Stimulated activated naive B cell treated with anti-CD40 and anti-IgM and Interleukin-4, amounts not matched to agents 10 μg/mL and 1 μg/mL and 100 μg/mL, for 72 hours (primary cell): Measurements from ENCODE around the gene AP3B2.
"Not testable (repeated sequence)": the region's sequence is repeated elsewhere in the genome, so short reads cannot be mapped to it uniquely, and the experiment has no call there.

ENCODE experiments used
- ATAC-seq, 2 donors: fragments of 150-1000 bp; cut with Tn5 transposase; replicated peaks; 2 replicates each; pipeline ENCODE4 v1.10.0; 2021; ENCODE audit warnings: moderate library complexity in 1 of 2
- DNase-seq: peaks from one replicate; pipeline ENCODE4 v3.0.0; 2021
- H3K27ac Mint-ChIP-seq: one replicate; pipeline ENCODE4 v1.8.0; 2022; ENCODE audit warnings: mild to moderate bottlenecking, mixed read lengths
- H3K27me3 Mint-ChIP-seq, 2 donors: one replicate each; pipeline ENCODE4 v1.8.0; 2022; ENCODE audit warnings: mixed read lengths in 2 of 2
- H3K36me3 Mint-ChIP-seq, 2 donors: one replicate each; pipeline ENCODE4 v1.8.0; 2022; ENCODE audit warnings: mixed read lengths in 2 of 2, mild to moderate bottlenecking in 1 of 2
- H3K4me1 Mint-ChIP-seq, 2 donors: one replicate each; pipeline ENCODE4 v1.8.0; 2022; ENCODE audit warnings: mixed read lengths in 2 of 2, mild to moderate bottlenecking in 1 of 2
- H3K4me3 Mint-ChIP-seq, 2 donors: one replicate each; pipeline ENCODE4 v1.8.0; 2022; ENCODE audit warnings: mild to moderate bottlenecking in 2 of 2, mixed read lengths in 2 of 2, moderate library complexity in 1 of 2
- H3K9me3 Mint-ChIP-seq, 2 donors: one replicate each; pipeline ENCODE4 v1.8.0; 2022; ENCODE audit warnings: mixed read lengths in 2 of 2, mild to moderate bottlenecking in 1 of 2

The AP3B2 gene

DNA sequence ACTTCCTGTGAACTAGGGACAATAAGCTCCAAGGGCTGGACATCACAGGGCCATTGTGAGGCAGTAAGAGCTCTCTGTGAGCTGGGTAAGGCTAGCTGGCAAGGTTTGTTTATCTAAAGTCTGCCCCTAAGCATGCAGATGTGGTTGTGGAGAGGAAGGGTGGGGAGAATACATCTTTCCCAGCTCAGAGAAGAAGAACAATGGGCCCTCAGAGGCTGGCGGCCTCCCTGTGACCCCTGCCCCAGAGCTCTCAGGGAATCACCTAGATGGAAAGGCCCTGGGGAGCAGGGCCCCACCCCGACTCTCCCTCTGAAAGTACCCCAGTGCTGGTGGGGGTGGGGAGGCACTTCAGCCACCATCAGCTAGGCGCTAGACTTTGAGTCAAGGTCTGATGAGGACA, 4.3 kb upstream of the AP3B2 start:
- DNase-seq: no peak
- Mint-ChIP-seq H3K4me3 (no peak overlapping the region), H3K9me3 (peaks cover 5 to 10% of the 10 kb centered on the region in 2 donors), H3K27me3 (peaks cover 37 to 43% of the 10 kb centered on the region in 2 donors), H3K4me1 (peaks cover 5 to 6% of the 10 kb centered on the region in 2 donors), H3K27ac (no peak overlapping the region), H3K36me3 (peaks cover 4 to 7% of the 10 kb centered on the region in 2 donors)
- ATAC-seq: no peak

DNA sequence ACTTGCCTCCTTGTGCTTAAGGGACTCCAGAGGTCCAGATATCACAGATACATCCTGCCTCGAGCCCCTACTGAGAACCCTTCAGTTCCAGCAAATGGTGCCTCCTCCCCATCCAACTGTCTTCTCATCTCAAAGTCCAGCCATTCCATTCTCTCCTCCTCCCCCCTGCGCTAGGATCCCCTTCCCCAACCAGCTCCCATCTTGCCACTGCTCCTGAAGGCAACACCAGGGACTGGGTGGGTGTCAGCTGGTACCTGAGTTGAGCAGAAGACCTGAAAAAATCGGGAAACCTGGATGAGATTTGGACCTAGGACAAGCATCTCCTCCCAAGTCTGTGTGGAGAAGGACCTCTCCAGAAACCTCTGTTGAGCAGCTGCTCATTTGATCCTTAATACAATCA, 2.4 kb upstream of the AP3B2 start:
- Mint-ChIP-seq H3K27ac (no peak overlapping the region), H3K27me3 (peaks cover 37 to 38% of the 10 kb centered on the region in 2 donors), H3K4me1 (peaks cover 5 to 6% of the 10 kb centered on the region in 2 donors), H3K4me3 (no peak overlapping the region), H3K36me3 (peaks cover 4 to 6% of the 10 kb centered on the region in 2 donors), H3K9me3 (peaks cover 0 to 9% of the 10 kb centered on the region in 2 donors)
- DNase-seq (no peak), ATAC-seq (no peak)

DNA sequence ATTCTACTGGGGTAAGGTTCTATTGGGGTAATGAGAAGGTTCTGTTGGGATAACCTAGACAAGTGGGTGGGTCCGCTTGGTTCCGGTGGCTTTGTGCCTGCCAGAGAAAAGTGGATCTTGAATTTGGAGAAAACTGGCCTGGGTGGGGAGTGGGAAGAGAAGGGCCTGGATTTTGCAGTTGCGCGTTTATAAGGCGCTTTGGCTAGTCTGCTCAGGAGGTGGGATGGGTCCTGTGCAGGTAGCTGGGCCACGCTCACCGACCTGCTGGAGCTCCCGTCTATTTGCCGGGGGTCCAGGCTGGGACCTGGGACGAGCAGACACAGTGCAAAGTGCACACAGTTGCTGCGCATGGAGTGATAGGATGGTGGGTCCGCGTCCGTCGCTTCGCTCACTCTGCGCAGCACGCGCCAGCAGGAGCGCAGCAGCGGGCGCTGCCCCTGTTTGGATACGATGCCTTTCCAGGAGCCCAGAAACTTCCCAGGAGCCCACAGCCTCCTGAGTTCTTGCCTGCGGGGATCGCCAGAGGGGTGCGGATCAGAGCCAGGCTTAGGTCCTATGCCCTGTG, 1.3 kb upstream of the AP3B2 start:
- peak overlapping the region in 1 of 2 donors; percentile 30 for H3K4me3 Mint-ChIP-seq
- H3K27ac Mint-ChIP-seq: no peak overlapping the region
- ATAC-seq (no peak), DNase-seq (no peak)
- peaks cover 0 to 2% of the 10 kb centered on the region in 2 donors for H3K36me3 Mint-ChIP-seq
- peaks cover 0 to 5% of the 10 kb centered on the region in 2 donors for H3K9me3 Mint-ChIP-seq
- peaks cover 37 to 38% of the 10 kb centered on the region in 2 donors for H3K27me3 Mint-ChIP-seq
- peaks cover 5 to 6% of the 10 kb centered on the region in 2 donors for H3K4me1 Mint-ChIP-seq

DNA sequence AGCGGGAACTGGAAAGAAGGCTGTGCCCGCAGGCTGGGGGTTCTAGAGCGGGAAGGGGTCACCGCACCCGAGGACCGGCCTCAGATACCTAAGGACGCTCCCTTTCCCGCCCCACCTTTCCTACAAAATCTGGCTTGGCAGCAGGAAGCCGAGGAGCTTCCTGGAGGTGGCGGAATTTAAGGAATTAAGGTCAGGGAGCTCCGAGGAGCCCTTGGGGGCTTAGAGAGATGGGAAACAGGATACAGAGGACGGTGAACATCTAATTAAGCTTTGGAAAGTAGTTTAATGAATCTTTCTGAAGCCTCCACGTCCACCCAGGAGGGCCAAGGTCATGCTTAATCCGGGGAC, 507 bp upstream of the AP3B2 start:
- no peak overlapping the region for H3K27ac Mint-ChIP-seq
- H3K27me3 Mint-ChIP-seq: peaks cover 34 to 37% of the 10 kb centered on the region in 2 donors
- H3K4me3 Mint-ChIP-seq: peak overlapping the region in 1 of 2 donors; percentile 74
- H3K9me3 Mint-ChIP-seq: peaks cover 0 to 3% of the 10 kb centered on the region in 2 donors
- H3K4me1 Mint-ChIP-seq: peaks cover 5 to 6% of the 10 kb centered on the region in 2 donors
- ATAC-seq (no peak), DNase-seq (no peak)
- H3K36me3 Mint-ChIP-seq: peaks cover 0 to 2% of the 10 kb centered on the region in 2 donors

DNA sequence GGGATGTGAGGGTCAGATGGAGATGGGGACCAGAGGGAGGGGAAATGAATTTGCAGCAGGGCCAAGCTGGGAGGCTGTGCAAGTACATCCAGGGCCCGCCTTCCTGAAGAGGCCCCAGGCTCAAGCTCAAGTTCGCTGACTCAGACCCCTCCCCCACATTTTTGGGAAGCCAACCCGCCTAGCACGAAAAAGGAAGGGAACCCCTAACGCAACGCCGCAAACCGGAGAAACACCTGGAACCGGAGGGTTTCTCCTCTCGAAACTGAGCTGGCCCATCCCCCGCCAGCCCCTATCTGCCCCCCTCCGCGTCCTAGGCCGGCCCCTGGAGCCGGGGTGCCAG, 624 bp downstream of the AP3B2 start:
- Mint-ChIP-seq H3K4me3 (no peak overlapping the region), H3K9me3 (peaks cover 0 to 3% of the 10 kb centered on the region in 2 donors), H3K27ac (no peak overlapping the region), H3K36me3 (peaks cover 0 to 2% of the 10 kb centered on the region in 2 donors), H3K27me3 (peaks cover 30 to 35% of the 10 kb centered on the region in 2 donors), H3K4me1 (peaks cover 5 to 6% of the 10 kb centered on the region in 2 donors)
- ATAC-seq (no peak), DNase-seq (no peak)

DNA sequence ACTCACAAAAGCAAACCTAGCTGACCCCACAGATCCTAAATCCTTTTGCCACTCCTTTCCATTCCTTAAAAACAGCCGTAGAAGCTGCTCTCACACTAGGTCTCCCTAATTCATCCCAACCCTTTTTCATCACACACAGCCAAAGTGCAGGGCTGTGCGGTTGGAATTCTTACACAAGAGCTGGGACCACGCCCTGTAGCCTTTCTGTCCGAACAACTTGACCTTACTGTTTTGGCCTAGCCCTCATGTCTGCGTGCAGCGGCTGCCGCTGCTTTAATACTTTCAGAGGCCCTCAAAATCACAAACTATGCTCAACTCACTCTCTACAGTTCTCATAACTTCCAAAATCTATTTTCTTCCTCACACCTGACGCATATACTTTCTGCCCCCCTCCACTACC, 3.8 kb downstream of the AP3B2 start:
- H3K4me1 Mint-ChIP-seq, H3K36me3 Mint-ChIP-seq, H3K27ac Mint-ChIP-seq, H3K9me3 Mint-ChIP-seq, DNase-seq, ATAC-seq, H3K4me3 Mint-ChIP-seq: not testable (repeated sequence)
- peaks cover 9 to 11% of the 10 kb centered on the region in 2 donors for H3K27me3 Mint-ChIP-seq

DNA sequence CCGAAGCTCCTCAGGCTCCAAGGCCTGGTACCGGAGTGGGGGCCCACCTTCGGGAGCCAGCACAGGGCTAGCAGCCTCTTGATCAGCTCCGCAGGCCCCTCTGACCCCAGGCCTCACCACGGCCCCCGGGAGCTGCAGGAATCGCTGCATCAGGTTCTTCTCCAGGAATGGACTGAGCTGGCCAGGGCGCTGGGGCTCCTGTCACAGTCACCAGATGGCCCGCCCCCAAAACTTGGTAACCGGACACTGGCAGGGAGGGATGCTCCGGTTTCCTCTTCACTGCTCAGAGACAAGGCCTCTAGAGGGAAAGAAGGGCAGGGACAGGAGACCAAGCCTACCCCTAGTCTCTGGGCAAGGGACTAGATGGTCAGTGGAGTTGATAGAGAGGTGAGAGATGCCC, 9.9 kb downstream of the AP3B2 start:
- ATAC-seq (no peak), DNase-seq (no peak)
- Mint-ChIP-seq H3K27me3 (peaks cover 13 to 18% of the 10 kb centered on the region in 2 donors), H3K4me3 (no peak overlapping the region), H3K36me3 (no peaks in the 10 kb centered on the region), H3K27ac (no peak overlapping the region), H3K9me3 (no peaks in the 10 kb centered on the region), H3K4me1 (no peaks in the 10 kb centered on the region)

DNA sequence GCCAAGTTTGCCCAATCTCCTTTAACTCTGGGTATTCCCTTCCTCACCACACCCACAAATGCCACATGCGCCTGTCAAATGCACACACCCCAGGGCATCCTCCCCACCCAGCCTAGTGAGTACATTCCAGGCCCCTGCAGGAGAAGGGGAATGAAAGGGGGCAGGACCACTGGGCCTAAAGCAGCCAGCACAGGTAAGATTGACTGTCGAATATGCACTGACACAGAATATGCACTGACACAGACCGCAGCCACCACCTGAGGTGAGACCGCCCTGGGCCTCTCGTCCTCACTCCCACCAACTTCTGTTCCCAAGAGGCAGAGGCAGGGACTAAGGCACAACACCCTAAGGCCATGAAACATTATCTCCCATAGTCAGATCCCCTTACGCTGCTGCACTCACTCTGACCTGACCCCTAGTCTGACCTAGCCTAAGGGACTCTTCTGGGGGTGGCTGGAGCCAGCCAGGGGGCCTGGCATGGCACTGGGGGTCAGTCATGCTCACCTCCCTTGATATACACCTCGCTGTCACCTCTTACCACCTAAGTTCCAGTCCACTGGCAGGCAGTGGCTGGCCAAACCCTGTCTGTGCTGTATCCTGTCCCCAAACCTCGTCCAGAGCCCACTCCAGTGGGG, 10.8 kb downstream of the AP3B2 start:
- H3K27me3 Mint-ChIP-seq: peaks cover 13 to 18% of the 10 kb centered on the region in 2 donors

DNA sequence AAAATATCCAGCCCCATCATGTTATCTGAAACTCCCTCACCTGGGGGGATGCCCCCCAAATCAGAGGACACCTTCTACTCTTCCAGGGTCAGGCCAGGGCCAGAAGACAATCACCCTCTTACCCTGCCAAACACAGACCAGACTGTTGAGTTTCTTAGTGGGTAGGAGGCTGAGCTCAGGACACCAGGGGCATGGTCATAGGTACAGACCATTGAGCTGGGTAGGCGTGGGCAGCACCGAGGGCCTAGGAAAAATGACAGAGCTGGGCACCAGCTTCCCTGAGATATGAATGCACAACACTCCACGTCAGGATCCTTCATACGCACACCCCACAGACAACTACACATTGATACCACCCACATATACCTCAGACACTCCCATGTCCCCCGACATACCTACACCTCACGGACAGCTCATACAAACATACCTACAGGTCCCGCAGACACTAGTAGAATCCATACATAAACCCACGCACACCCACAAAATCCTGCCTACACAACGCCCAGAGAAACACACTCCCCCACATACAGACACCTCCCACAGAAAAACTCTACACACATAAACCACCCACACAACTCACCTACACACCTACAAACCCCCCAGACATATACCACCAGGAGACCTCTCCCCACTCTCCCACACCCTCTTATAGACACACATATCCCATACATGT, 11.8 kb downstream of the AP3B2 start:
- H3K9me3 Mint-ChIP-seq: no peaks in the 10 kb centered on the region
- H3K27ac Mint-ChIP-seq: no peak overlapping the region
- ATAC-seq (no peak), DNase-seq (no peak)
- no peaks in the 10 kb centered on the region for H3K4me1 Mint-ChIP-seq
- peaks cover 13 to 18% of the 10 kb centered on the region in 2 donors for H3K27me3 Mint-ChIP-seq
- no peak overlapping the region for H3K4me3 Mint-ChIP-seq
- H3K36me3 Mint-ChIP-seq: no peaks in the 10 kb centered on the region

More for the DNA sequence above, 10.8 kb downstream of the AP3B2 start:
- no peaks in the 10 kb centered on the region for H3K9me3 Mint-ChIP-seq
- no peak for ATAC-seq
- H3K4me1 Mint-ChIP-seq: no peaks in the 10 kb centered on the region
- DNase-seq: no peak
- H3K4me3 Mint-ChIP-seq: no peak overlapping the region
- H3K27ac Mint-ChIP-seq: no peak overlapping the region
- no peaks in the 10 kb centered on the region for H3K36me3 Mint-ChIP-seq

DNA sequence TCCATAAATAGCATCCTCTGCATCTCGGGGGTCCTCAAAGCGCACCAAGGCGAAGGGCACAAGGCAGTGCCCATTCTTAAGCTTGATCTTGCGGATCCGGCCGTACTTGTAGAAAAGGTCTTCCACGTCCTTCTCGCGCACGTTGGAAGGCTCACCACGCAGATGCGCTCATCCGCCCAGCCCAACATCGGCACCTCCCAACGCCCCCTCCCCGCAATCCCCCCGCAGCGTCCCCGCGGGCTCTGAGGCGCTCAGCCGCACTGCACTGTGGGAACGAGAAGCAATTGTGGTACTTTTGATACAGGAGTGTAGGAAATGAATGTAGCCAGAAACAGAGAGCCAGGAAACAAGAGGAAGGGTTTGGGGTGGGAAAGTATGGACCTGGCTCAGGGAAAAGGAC, 17.5 kb downstream of the AP3B2 start:
- Mint-ChIP-seq H3K4me3 (no peak overlapping the region), H3K27me3 (peaks cover 10% of the 10 kb centered on the region in 2 donors), H3K9me3 (no peaks in the 10 kb centered on the region), H3K27ac (no peak overlapping the region), H3K36me3 (no peaks in the 10 kb centered on the region), H3K4me1 (no peaks in the 10 kb centered on the region)
- DNase-seq: no peak
- no peak for ATAC-seq

DNA sequence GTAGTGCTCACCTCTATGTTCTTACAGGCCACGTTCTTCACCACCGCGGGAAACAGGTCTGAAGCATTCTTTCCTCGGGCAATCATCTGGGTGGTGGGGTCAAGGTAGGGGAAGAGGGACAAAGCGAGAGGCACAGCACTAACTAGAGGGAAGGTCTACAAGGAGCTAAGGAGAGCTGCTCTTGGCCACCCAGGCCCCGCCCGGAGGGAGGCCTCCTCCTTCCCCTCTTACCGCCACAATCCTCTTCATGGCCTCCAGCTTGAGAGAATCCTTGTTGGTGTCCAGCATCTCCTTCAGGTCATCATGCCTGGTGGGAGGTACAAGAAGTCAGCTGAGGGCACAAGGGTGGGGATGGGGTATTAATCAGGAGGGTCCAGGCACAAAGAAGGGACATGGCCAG, 20.5 kb downstream of the AP3B2 start:
- Mint-ChIP-seq H3K9me3 (no peaks in the 10 kb centered on the region), H3K36me3 (no peaks in the 10 kb centered on the region), H3K4me1 (no peaks in the 10 kb centered on the region), H3K4me3 (no peak overlapping the region), H3K27me3 (peaks cover 22 to 23% of the 10 kb centered on the region in 2 donors), H3K27ac (no peak overlapping the region)
- DNase-seq (no peak), ATAC-seq (no peak)

DNA sequence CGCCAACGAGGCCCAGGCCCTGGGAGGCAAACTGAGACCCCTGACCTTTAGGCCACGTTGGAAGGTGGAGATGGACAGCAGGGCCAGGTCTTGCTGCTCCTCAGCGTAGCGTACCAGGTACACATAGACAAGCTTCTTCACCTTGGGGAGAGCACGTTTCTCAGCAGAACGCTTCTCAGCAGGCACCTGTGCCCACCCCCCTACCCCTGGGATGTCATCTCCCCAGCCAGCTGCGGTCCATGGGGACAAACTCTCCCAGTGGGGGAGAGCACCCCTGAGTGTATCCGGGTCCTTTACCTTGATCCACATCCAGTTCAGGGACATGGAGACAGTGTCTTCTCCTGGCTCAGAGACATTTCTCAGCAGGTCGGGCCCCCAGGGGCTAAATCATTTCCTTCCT, 21.0 kb downstream of the AP3B2 start:
- no peak overlapping the region for H3K27ac Mint-ChIP-seq
- H3K9me3 Mint-ChIP-seq: no peaks in the 10 kb centered on the region
- DNase-seq: no peak
- no peak for ATAC-seq
- no peak overlapping the region for H3K4me3 Mint-ChIP-seq
- no peaks in the 10 kb centered on the region for H3K4me1 Mint-ChIP-seq
- peaks cover 22 to 27% of the 10 kb centered on the region in 2 donors for H3K27me3 Mint-ChIP-seq
- no peaks in the 10 kb centered on the region for H3K36me3 Mint-ChIP-seq

DNA sequence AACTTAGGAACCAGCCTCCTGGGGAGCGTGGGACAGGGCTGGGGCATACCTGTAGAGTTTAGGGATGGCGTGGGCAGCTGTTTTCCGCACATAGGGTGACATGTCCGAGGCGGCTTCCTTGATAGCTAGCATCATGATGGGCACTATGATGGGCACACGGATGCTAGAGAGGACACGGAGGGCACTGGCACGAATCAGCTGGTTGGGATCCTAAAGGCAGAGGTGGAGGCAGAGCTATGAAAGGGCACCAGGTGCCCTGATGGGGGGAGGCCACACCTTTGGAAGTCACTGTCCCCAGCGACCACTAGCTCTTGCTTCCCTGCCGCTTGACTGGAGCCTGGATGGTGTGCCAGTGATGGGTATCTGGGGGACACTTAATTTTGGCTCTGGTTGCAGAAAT, 28.3 kb downstream of the AP3B2 start:
- Mint-ChIP-seq H3K27ac (peak overlapping the region; percentile 94), H3K27me3 (peaks cover 29 to 68% of the 10 kb centered on the region in 2 donors), H3K4me3 (peak overlapping the region; percentile 87 to 88), H3K4me1 (peaks cover 10 to 16% of the 10 kb centered on the region in 2 donors), H3K36me3 (peaks cover 0 to 3% of the 10 kb centered on the region in 2 donors), H3K9me3 (no peaks in the 10 kb centered on the region)
- DNase-seq (no peak), ATAC-seq (no peak)

DNA sequence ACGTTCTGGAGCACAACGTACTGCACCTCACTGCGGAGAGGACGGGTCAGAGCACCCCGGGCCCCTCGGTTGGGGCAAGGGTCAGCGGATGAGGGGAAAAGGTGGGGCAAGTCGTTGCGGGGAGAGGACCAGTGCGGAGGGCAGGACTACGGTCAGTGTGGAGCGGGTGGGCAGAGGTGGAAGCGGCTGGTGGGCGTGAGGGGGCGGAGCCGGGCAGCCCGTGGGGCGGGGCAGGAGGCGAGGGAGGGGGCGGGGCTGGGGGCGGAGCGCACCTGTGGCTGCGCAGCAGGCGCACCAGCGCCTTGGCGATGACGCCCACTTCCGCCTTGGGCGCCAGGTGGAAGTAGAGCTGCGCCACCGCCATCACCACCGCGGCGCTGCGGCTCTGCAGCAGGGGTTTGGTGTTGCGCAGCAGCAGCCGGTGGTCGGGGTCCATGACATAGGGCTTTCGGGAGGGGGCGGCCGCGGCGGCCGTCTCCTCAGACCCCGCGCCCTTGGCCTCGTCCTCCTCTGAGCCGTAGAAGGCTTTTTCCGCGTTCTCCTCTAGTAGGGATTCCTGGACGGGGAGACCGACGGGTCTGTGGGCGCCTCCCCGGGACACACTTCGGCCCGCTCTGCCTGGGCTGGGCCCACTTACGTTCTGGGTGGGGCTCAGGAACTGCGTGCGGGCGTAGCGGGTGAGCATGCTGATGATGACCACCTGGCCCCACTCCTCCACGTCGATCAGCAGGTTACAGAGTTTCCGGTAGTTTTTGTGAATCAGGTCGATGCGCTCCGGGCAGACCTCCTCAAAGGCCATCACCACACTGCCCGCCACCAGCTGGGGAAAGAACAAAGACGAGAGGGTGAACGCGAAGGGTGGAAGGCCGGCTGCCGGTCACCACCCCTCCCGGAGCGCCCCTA, 29.2 kb downstream of the AP3B2 start:
- Mint-ChIP-seq H3K4me1 (peaks cover 10 to 16% of the 10 kb centered on the region in 2 donors), H3K9me3 (no peaks in the 10 kb centered on the region), H3K36me3 (peaks cover 0 to 3% of the 10 kb centered on the region in 2 donors), H3K4me3 (peak overlapping the region; percentile 87 to 88), H3K27ac (peak overlapping the region; percentile 94), H3K27me3 (peaks cover 29 to 69% of the 10 kb centered on the region in 2 donors)
- peak; percentile 61 for DNase-seq
- peak; percentile 94 to 95 for ATAC-seq
